ENCODE results near the gene BTN1A1.
"Not testable (repeated sequence)": the region's sequence is repeated elsewhere in the genome, so short reads cannot be mapped to it uniquely, and the experiment has no call there.

Gene BTN1A1

GRCh38 chr6:26500102-26500501 is at the start of gene BTN1A1:
Gene BTN1A1, plus strand, starts transcription at chr6:26500303. Its CDS starts 984 bp downstream, at chr6:26501287.
- DNase-seq: no peak

DNA sequence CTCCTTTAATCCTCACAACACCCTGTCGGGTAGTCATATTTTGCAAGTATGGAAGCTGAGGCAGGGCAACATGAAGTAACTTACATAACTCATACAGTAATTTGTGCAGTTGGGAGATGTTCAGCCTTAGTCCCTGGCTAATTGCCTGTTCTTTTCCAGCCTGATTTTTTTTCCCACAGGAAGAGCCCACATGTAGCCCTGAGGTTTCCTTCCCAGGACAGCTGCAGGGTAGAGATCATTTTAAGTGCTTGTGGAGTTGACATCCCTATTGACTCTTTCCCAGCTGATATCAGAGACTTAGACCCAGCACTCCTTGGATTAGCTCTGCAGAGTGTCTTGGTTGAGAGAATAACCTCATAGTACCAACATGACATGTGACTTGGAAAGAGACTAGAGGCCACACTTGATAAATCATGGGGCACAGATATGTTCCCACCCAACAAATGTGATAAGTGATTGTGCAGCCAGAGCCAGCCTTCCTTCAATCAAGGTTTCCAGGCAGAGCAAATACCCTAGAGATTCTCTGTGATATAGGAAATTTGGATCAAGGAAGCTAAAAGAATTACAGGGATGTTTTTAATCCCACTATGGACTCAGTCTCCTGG is 47.4 kb upstream of the BTN1A1 start:
- DNase-seq: no peak

GRCh38 chr6:26454631-26455030 is 45.5 kb upstream of the BTN1A1 start:
- DNase-seq: peak; percentile 68

- peak; percentile 38 for DNase-seq
These were observed 44.6 kb upstream of the BTN1A1 start for GRCh38 chr6:26455357-26455970.

GRCh38 chr6:26457264-26457805 is 42.8 kb upstream of the BTN1A1 start:
- no peak for DNase-seq

DNA sequence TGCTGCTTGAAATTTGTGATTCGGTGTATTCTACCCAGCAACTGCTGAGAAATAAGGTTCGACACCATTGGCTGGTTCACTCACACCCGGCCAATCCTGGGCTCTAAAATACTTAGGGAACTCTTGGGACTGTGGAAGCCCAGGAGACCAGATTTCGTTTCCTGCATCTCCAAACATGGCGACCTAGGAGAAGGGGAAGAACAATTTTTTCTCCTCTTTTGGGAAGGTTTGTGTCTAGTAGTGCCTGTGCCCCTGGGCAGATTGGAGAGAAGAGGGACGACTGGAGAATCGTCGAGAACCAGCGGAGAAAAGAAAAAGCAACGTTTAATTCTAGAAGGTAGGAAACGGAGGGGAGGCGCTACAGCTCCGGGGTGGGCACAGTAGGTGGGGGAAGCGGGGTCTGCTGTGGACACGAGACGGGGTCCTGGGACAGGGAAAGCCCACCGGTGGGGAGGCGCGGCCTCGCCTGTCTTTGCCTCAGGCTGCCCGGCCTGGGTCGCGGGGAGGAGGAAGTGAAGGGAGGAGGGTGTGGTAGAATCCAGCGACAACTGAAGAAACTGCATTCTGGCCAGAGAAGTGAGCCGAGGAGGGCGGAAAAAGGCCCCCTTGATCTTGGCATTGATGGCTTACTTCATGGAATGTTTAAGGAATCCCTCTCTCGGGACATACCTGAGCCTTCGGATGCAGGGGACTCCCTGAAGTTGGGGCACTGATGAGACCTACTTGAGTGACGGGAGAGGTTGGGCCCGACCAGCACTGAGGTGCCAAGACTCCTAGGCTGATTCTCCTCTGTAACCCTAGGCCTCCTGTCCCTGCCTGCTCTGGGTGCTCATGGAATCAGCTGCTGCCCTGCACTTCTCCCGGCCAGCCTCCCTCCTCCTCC is 42.1 kb upstream of the BTN1A1 start, which contains the start of gene BTN2A1:
BTN2A1 (plus strand) TSS at position 150 of the 883 bp plus-strand sequence; CDS start at position 832, 682 bp downstream.
- DNase-seq: peak; percentile 94

- no peak for DNase-seq
These were observed 40.9 kb upstream of the BTN1A1 start for GRCh38 chr6:26459023-26459810.

- not testable (repeated sequence) for DNase-seq
These were observed 38.8 kb upstream of the BTN1A1 start for GRCh38 chr6:26461353-26461752.

DNA sequence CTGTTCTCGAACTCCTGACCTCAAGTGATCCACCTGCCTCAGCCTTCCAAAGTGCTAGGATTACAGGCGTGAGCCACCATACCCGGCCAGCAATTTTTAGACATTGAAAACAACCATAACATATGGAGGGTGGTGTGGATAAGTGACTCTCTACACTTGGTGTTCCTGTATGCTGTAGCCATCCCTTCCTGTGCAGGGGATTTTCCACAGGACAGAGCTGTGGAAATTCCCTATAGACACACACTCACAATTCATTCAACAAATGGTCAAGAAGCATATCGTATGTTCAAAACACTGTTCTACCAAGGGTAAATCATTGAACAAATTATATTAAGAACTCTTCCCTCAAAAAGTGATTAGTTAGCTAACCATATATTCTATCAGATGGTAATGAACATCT is 36.1 kb upstream of the BTN1A1 start:
- no peak for DNase-seq

DNA sequence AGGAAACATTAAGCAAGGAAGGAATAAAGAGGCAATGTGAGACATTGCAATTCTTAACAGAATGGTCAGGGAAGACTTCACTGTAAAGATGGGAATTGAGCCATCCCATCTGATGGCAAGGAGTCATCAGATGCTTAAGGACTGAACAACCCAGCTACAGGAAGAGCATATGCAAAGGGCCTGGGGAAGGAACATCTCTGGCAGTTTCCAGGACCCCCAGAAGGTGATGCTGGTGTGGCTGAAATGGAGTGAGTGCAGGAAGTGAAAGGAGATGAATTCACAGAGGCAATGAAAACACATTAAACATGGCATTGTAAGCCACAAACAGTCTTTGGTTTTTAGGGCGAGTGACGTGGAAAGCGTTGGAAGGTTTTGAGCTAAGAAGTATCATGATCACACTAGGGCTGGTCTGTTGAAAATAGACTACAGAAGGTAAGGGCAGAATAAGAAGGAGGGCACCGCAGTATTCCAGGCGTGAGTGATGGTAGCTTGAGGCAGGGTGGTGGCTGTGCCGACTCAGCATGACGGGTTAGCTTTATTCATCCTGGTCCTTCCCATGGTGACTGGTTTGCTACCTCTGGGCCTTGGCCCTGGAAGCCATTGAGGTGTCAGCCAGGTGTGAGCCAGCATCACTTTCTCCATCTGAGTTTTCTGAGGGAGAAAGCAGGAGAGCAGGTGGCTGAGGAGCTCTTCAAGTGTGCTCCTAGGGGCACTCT is 35.5 kb upstream of the BTN1A1 start:
- DNase-seq: no peak

GRCh38 chr6:26465776-26466175 is 34.3 kb upstream of the BTN1A1 start:
- no peak for DNase-seq

DNA sequence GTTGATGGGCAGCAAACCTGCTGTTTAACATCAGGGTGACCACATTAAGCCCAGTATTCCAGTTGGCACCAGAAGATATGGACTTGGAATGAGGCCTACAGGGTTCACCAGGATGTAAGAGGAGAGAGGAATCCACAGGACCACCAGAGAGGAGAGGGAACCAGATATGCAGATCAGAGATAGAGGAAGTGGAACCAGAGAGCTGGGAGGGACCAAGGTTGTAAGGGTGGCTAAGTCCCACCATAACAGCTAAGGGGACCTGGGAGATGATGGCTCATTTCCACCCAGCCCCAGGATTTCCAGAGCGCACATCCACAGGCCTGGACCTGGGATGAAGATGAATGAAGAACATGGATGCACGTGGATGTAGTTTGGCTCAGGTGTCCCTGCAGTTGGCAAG is 31.3 kb upstream of the BTN1A1 start:
- no peak for DNase-seq

DNA sequence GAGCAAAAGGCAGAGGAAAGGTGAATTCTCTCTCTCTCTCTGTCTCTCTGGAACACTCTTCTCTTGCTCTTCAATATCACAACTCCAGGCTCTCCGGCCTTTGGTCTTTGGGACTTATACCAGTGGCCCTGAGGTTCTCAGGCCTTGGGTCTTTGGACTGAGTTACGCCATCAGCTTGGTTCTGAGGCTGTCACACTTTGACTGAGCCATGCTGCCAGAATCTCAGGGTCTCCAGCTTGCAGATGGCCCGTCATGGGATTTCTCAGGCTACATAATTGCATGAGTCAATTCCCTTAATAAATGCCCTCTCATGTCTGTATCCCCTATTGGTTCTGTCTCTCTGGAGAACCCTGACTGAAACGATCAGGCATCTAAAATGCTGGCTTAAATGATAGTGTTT is 29.5 kb upstream of the BTN1A1 start:
- DNase-seq: no peak

GRCh38 chr6:26471970-26472369 is 28.1 kb upstream of the BTN1A1 start:
- DNase-seq: no peak

DNA sequence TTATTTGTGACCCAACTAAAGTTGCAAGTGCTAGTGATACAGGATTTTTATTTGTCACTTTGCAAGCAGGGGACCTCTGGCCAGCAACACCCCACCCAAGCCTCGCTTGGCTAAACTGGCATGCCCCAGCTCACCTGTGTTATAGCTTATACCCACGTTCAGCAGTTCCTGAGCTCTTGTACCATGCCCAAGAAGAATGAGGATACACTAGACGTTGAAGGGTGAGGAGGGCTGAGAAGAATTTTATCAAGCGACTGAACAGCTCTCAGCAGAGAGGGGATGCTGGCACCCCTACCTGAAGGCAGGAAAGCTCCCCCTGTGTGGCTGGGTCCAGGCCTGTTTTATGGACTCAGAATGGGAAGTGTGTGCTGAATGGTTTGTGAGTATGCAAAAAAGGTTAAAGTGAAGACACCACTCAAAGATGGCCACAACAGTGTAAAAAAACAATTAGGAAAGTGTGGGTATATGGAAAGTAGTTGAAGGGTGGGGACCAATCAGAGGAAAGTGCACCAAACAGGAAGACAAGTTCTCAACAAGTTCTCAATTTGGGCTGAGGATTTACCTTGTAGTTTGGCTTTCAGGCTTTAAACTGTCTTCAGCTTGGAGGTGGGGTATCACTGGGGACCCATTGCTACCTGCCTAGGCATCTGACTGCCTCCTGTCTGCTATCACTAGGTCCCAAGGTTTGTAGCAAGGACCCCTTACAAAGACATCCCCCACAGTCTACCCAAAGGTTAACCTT is 27.4 kb upstream of the BTN1A1 start:
- DNase-seq: no peak

GRCh38 chr6:26473429-26473757 is 26.7 kb upstream of the BTN1A1 start:
- no peak for DNase-seq

GRCh38 chr6:26473758-26474438 is 26.2 kb upstream of the BTN1A1 start:
- DNase-seq: peak; percentile 97

DNA sequence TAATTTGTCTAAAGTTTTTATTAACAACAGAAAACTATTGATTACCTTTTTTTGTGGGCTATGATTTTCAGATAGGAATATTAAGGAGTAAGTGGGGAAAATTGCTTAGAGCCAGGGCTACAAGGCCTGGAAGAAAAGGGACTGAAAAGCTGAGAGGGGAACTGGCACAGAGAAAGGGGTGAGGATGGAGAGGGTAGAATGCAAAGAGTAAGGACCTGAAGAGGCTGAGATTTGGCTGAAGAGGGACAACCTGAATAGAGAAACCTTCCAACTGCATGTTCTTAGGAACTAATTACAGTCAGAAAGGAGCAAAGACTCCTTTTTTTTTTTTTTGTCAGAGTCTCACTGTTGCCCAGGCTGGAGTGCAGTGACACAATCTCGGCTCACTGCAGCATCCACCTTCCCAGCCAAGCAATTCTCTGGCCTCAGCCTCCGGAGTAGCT is 25.6 kb upstream of the BTN1A1 start:
- DNase-seq: no peak

GRCh38 chr6:26475823-26476729 is 24.0 kb upstream of the BTN1A1 start:
- DNase-seq: no peak

DNA sequence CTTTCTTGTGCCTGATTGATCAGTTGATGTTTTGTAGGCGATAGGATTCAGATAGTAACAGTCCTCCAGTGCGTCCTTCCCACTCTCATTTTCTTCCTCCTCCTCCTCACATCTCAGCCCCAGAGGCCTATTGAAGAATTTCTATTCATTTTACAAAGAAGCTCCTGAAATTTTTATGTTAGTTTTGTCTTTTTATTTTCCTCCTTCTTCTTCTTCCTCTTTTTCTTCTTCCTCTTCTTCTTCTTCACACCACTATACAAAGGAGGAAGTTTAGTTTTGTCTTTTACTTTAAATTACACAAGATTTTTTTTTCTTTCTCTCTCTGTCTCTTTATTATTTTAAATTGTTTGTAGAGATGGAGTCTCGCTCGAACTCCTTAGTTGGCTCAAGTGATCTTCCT is 23.2 kb upstream of the BTN1A1 start:
- no peak for DNase-seq
